ENCODE measurements around the gene SLC25A39.
"Not testable (repeated sequence)": the region's sequence is repeated elsewhere in the genome, so short reads cannot be mapped to it uniquely, and the experiment has no call there.

SLC25A39 gene

DNA sequence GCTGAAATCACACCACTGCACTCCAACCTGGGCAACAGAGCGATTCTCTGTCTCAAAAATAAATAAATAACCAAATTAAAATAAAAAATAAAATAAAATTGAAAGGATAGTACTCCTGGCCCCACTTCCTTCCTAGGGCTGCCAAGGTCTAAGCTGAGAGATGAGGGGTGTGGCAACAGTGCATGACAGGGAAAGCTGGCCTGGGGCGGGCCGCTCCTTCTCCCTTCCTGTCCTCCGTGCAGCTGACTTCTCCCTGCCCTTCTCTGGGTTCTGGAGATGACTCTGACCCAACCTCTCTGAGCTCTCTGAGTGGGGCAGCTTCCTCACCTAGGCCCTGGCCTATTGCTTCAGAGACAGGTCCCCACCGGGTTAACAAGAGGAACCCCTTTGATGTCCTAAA is 8.7 kb upstream of the SLC25A39 start:
- Histone ChIP-seq H3K79me1 (ENCODE audit: low read length) (no peaks in the 10 kb centered on the region), H3K4me3 (ENCODE audit: low read length) (no peak overlapping the region), H3K18ac (ENCODE audit: low read length) (no peak overlapping the region), H3K27me3 (ENCODE audit: insufficient read depth, low read length, poor library complexity) (no peaks in the 10 kb centered on the region), H4K8ac (ENCODE audit: low read depth, low read length) (no peak overlapping the region), H3K27ac (ENCODE audit: low read depth, low read length) (no peak overlapping the region), H3K4ac (ENCODE audit: low read depth, low read length) (no peak overlapping the region), H2AK5ac (ENCODE audit: low read length) (no peak overlapping the region), H3K36me3 (ENCODE audit: control insufficient read depth, insufficient read depth, low read length) (no peaks in the 10 kb centered on the region), H3K4me1 (ENCODE audit: control insufficient read depth, low read depth, low read length) (no peaks in the 10 kb centered on the region), H2BK5ac (ENCODE audit: low read length) (no peak overlapping the region), H3K56ac (ENCODE audit: low read length) (no peak overlapping the region), H3K9ac (ENCODE audit: low read length) (no peak overlapping the region), H4K5ac (ENCODE audit: low read length) (no peak overlapping the region), H3K4me2 (ENCODE audit: low read length) (no peak overlapping the region), H3K23ac (ENCODE audit: low read length) (no peak overlapping the region), H2BK15ac (replicated peaks; ENCODE audit: low read depth) (no peak overlapping the region), H2BK120ac (ENCODE audit: low read depth, low read length) (no peak overlapping the region), H3K79me2 (ENCODE audit: control insufficient read depth, insufficient read depth, low read length) (no peaks in the 10 kb centered on the region)
- DNase-seq: no peak
- no CpG with 5 or more reads among the region's 5 CpGs for WGBS (ENCODE audit: extremely low coverage, insufficient coverage, low lambda C conversion rate)

GRCh38 chr17:44331249-44331760 is 6.7 kb upstream of the SLC25A39 start:
- H3K9ac ChIP-seq (ENCODE audit: low read length): no peak overlapping the region

GRCh38 chr17:44330263-44330662 is 5.6 kb upstream of the SLC25A39 start:
- not testable (repeated sequence) for H3K56ac ChIP-seq (ENCODE audit: low read length); H3K18ac ChIP-seq (ENCODE audit: low read length); H3K27ac ChIP-seq (ENCODE audit: low read depth, low read length); DNase-seq; H3K27me3 ChIP-seq (ENCODE audit: insufficient read depth, low read length, poor library complexity); H4K8ac ChIP-seq (ENCODE audit: low read depth, low read length); H2BK15ac ChIP-seq (replicated peaks; ENCODE audit: low read depth); H3K79me2 ChIP-seq (ENCODE audit: control insufficient read depth, insufficient read depth, low read length); H3K23ac ChIP-seq (ENCODE audit: low read length); H3K4me1 ChIP-seq (ENCODE audit: control insufficient read depth, low read depth, low read length); H2BK120ac ChIP-seq (ENCODE audit: low read depth, low read length); H3K79me1 ChIP-seq (ENCODE audit: low read length); H3K4me2 ChIP-seq (ENCODE audit: low read length); H2BK5ac ChIP-seq (ENCODE audit: low read length); H4K5ac ChIP-seq (ENCODE audit: low read length); H2AK5ac ChIP-seq (ENCODE audit: low read length); H3K9ac ChIP-seq (ENCODE audit: low read length); H3K4ac ChIP-seq (ENCODE audit: low read depth, low read length); H3K4me3 ChIP-seq (ENCODE audit: low read length); H3K36me3 ChIP-seq (ENCODE audit: control insufficient read depth, insufficient read depth, low read length)
- no CpG with 5 or more reads among the region's 5 CpGs for WGBS (ENCODE audit: extremely low coverage, insufficient coverage, low lambda C conversion rate)

More at GRCh38 chr17:44331249-44331760, 6.7 kb upstream of the SLC25A39 start:
- Histone ChIP-seq H3K4me2 (ENCODE audit: low read length) (no peak overlapping the region), H3K79me1 (ENCODE audit: low read length) (no peaks in the 10 kb centered on the region), H3K4me3 (ENCODE audit: low read length) (no peak overlapping the region), H4K5ac (ENCODE audit: low read length) (no peak overlapping the region), H3K18ac (ENCODE audit: low read length) (no peak overlapping the region), H3K23ac (ENCODE audit: low read length) (no peak overlapping the region), H2BK15ac (replicated peaks; ENCODE audit: low read depth) (no peak overlapping the region), H3K36me3 (ENCODE audit: control insufficient read depth, insufficient read depth, low read length) (no peaks in the 10 kb centered on the region), H2AK5ac (ENCODE audit: low read length) (no peak overlapping the region), H2BK120ac (ENCODE audit: low read depth, low read length) (no peak overlapping the region), H3K4me1 (ENCODE audit: control insufficient read depth, low read depth, low read length) (no peaks in the 10 kb centered on the region), H3K56ac (ENCODE audit: low read length) (no peak overlapping the region), H4K8ac (ENCODE audit: low read depth, low read length) (no peak overlapping the region), H3K27me3 (ENCODE audit: insufficient read depth, low read length, poor library complexity) (no peaks in the 10 kb centered on the region), H3K27ac (ENCODE audit: low read depth, low read length) (no peak overlapping the region), H3K4ac (ENCODE audit: low read depth, low read length) (no peak overlapping the region), H3K79me2 (ENCODE audit: control insufficient read depth, insufficient read depth, low read length) (no peaks in the 10 kb centered on the region), H2BK5ac (ENCODE audit: low read length) (no peak overlapping the region)
- DNase-seq: peak; percentile 84
- no CpG with 5 or more reads among the region's 7 CpGs for WGBS (ENCODE audit: extremely low coverage, insufficient coverage, low lambda C conversion rate)

DNA sequence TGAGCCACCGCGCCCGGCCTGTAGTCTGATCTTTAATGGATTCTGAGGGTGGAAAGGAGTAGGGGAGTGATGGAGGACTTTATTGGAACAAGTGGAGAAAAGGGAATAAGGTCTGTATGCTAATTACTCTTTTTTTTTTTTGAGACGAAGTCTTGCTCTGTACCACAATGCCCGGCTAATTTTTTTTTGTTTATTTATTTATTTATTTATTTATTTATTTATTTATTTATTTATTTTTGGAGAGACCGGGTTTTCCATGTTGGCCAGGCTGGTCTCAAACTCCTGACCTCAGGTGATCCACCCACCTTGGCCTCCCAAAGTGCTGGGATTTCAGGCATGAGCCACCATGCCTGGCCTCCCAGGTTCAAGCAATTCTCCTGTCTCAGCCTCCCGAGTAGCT is 4.9 kb upstream of the SLC25A39 start:
- not testable (repeated sequence) for H3K23ac ChIP-seq (ENCODE audit: low read length)
- no CpG with 5 or more reads among the region's 7 CpGs for WGBS (ENCODE audit: extremely low coverage, insufficient coverage, low lambda C conversion rate)

DNA sequence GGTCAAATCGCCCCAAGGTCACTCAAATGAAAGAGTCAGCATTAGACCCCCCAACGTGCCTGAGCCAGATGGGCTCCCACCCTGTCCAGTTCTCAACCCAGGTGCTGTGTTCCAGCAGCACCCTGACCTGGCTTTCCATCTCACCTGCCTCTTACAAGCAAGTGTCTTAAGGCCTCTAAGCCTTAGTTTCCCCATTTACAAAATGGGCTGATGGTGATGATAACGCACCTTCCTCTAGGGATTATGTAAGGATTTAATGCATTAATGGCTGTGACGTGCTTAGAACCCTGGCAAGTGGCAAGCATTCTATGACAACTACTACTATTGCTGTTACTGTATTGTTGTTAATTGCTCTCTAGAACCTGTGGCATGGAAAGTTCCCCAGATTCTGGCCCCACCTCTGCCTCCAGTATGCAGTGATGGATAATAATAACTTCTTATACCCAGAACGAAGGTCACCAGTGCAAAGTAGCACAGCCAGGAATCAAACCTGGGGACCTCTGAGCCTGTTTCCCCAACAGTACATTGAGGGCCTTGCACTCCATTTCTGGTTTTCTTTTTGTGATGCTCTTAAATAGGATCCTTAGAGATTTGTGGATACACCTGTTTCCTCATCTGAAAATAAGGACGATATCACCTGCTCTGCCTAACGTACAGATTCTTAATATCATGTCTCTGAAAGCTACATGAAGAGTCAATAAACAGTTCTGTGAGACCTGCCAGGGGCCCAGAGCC is 3.3 kb upstream of the SLC25A39 start:
- Histone ChIP-seq H4K8ac (ENCODE audit: low read depth, low read length) (no peak overlapping the region), H3K18ac (ENCODE audit: low read length) (no peak overlapping the region), H2BK15ac (replicated peaks; ENCODE audit: low read depth) (no peak overlapping the region), H3K4ac (ENCODE audit: low read depth, low read length) (no peak overlapping the region), H3K79me1 (ENCODE audit: low read length) (peaks cover 6% of the 10 kb centered on the region), H2AK5ac (ENCODE audit: low read length) (peak overlapping the region; percentile 48), H2BK5ac (ENCODE audit: low read length) (no peak overlapping the region), H3K4me1 (ENCODE audit: control insufficient read depth, low read depth, low read length) (peaks cover 2% of the 10 kb centered on the region), H3K36me3 (ENCODE audit: control insufficient read depth, insufficient read depth, low read length) (no peaks in the 10 kb centered on the region), H3K79me2 (ENCODE audit: control insufficient read depth, insufficient read depth, low read length) (peaks cover 11% of the 10 kb centered on the region), H4K5ac (ENCODE audit: low read length) (no peak overlapping the region), H2BK120ac (ENCODE audit: low read depth, low read length) (no peak overlapping the region), H3K4me3 (ENCODE audit: low read length) (no peak overlapping the region), H3K23ac (ENCODE audit: low read length) (no peak overlapping the region), H3K27ac (ENCODE audit: low read depth, low read length) (no peak overlapping the region), H3K4me2 (ENCODE audit: low read length) (no peak overlapping the region), H3K56ac (ENCODE audit: low read length) (no peak overlapping the region), H3K27me3 (ENCODE audit: insufficient read depth, low read length, poor library complexity) (no peaks in the 10 kb centered on the region), H3K9ac (ENCODE audit: low read length) (no peak overlapping the region)
- DNase-seq: no peak
- no CpG with 5 or more reads among the region's 7 CpGs for WGBS (ENCODE audit: extremely low coverage, insufficient coverage, low lambda C conversion rate)

More for the DNA sequence above, 4.9 kb upstream of the SLC25A39 start:
- not testable (repeated sequence) for H3K27ac ChIP-seq (ENCODE audit: low read depth, low read length); DNase-seq; H3K18ac ChIP-seq (ENCODE audit: low read length); H4K5ac ChIP-seq (ENCODE audit: low read length); H3K9ac ChIP-seq (ENCODE audit: low read length); H2AK5ac ChIP-seq (ENCODE audit: low read length); H3K79me2 ChIP-seq (ENCODE audit: control insufficient read depth, insufficient read depth, low read length); H3K4me2 ChIP-seq (ENCODE audit: low read length); H3K56ac ChIP-seq (ENCODE audit: low read length); H3K27me3 ChIP-seq (ENCODE audit: insufficient read depth, low read length, poor library complexity); H4K8ac ChIP-seq (ENCODE audit: low read depth, low read length); H2BK15ac ChIP-seq (replicated peaks; ENCODE audit: low read depth); H2BK120ac ChIP-seq (ENCODE audit: low read depth, low read length); H3K4me3 ChIP-seq (ENCODE audit: low read length); H3K4ac ChIP-seq (ENCODE audit: low read depth, low read length); H3K4me1 ChIP-seq (ENCODE audit: control insufficient read depth, low read depth, low read length); H3K36me3 ChIP-seq (ENCODE audit: control insufficient read depth, insufficient read depth, low read length); H3K79me1 ChIP-seq (ENCODE audit: low read length); H2BK5ac ChIP-seq (ENCODE audit: low read length)
